K562 treated with DMSO at 1 percent for 4 hours (cell line): ENCODE results near the gene TP63. TPM values are rescaled to one million over a fixed set of nuclear protein-coding genes. Genes with fewer than 3 reads are reported as not detected.

Experiments
- total RNA-seq: library from RNA; unstranded; fragments of 300-600 nt; gene quantifications from 2 replicates; pipeline ENCODE4 v1.2.3, GENCODE V29; 2022; ENCODE audit not compliant: insufficient read depth

Gene TP63
- total RNA-seq = 2.8 and 4.6 TPM in 2 replicates

GRCh38 chr3:189631373-189631408, at the start of gene TP63:
Gene TP63 (plus strand): TSS chr3:189631389. CDS start chr3:189631516, 127 bp downstream.

